OCI-LY3 (cell line): Measurements from ENCODE around the gene DIP2C.

Experiments
- H2AFZ ChIP-seq: fragments of 200-600, 300-600 bp; shearing (Covaris generic); 2 replicates; pipeline ENCODE4 v1.6.0; 2014; ENCODE audit warnings: antibody characterized with exemption, low read depth, low read length
- H3K27ac ChIP-seq: fragments of 200-600, 300-600 bp; sonication (generic); 2 replicates; pipeline ENCODE4 v1.5.1; 2014; ENCODE audit warnings: mild to moderate bottlenecking, low read length, moderate library complexity, mixed read lengths
- H3K27me3 ChIP-seq: fragments of 200-600, 300-600 bp; sonication (generic); 2 replicates; pipeline ENCODE4 v1.6.1; 2014; ENCODE audit warnings: low read depth, low read length, mixed read lengths
- H3K36me3 ChIP-seq: fragments of 200-600, 300-600 bp; sonication (generic); replicated peaks from 2 replicates; pipeline ENCODE3; 2014; ENCODE audit warnings: low read depth, low read length, mixed read lengths
- H3K4me1 ChIP-seq: fragments of 300-600, 200-600 bp; sonication (generic); 2 replicates; pipeline ENCODE4 v1.6.1; 2014; ENCODE audit warnings: low read length, mixed read lengths
- H3K4me2 ChIP-seq: fragments of 200-600, 300-600 bp; sonication (generic); 2 replicates; pipeline ENCODE4 v1.6.1; 2014; ENCODE audit warnings: low read length, mixed read lengths
- H3K4me3 ChIP-seq: fragments of 300-600, 200-600 bp; sonication (generic); 2 replicates; pipeline ENCODE4 v1.5.1; 2014; ENCODE audit warnings: antibody characterized with exemption, mild to moderate bottlenecking, low read length, moderate library complexity
- H3K79me2 ChIP-seq: fragments of 300-600, 200-600 bp; shearing (Covaris generic); 2 replicates; pipeline ENCODE4 v1.6.1; 2014; ENCODE audit warnings: mild to moderate bottlenecking, low read length, mixed read lengths
- H3K9ac ChIP-seq: fragments of 300-600, 200-600 bp; shearing (Covaris generic); 2 replicates; pipeline ENCODE4 v1.6.0; 2014; ENCODE audit warnings: mild to moderate bottlenecking, low read length, moderate library complexity
- H3K9me3 ChIP-seq: fragments of 200-600, 300-600 bp; shearing (Covaris generic); 2 replicates; pipeline ENCODE4 v1.6.1; 2014; ENCODE audit warnings: low read length, mixed read lengths; ENCODE audit not compliant: insufficient read depth
- H4K20me1 ChIP-seq: fragments of 200-600, 300-600 bp; sonication (generic); 2 replicates; pipeline ENCODE4 v1.6.1; 2016; ENCODE audit warnings: low read length, mixed read lengths; ENCODE audit not compliant: insufficient read depth
- CTCF ChIP-seq: fragments of 200-600, 300-600 bp; sonication (generic); IDR thresholded peaks from 2 replicates; pipeline ENCODE4 v1.5.1; 2014; ENCODE audit warnings: antibody characterized with exemption, low read length, low read depth
- EZH2phosphoT487 ChIP-seq: fragments of 200-600 bp; shearing (Covaris generic); IDR thresholded peaks from 2 replicates; pipeline ENCODE4 v1.6.1; 2018; ENCODE audit warnings: antibody characterized with exemption, mixed run types, low read depth

The DIP2C gene

GRCh38 chr10:241451-241850 is 448.0 kb downstream of the DIP2C start:
- Histone ChIP-seq H3K4me1 (no peaks in the 10 kb centered on the region), H3K27ac (no peak overlapping the region), H3K4me2 (no peak overlapping the region), H3K79me2 (no peaks in the 10 kb centered on the region), H3K9ac (no peak overlapping the region), H3K4me3 (no peak overlapping the region), H2AFZ (no peak overlapping the region), H3K9me3 (no peaks in the 10 kb centered on the region), H3K27me3 (no peaks in the 10 kb centered on the region), H4K20me1 (no peaks in the 10 kb centered on the region), H3K36me3 (no peaks in the 10 kb centered on the region)
- TF ChIP-seq EZH2phosphoT487, result no peak
- TF ChIP-seq CTCF, result no peak

- H3K4me2 ChIP-seq, result no peak overlapping the region
- no peak overlapping the region for H3K4me3 ChIP-seq
- no peak overlapping the region for H3K27ac ChIP-seq
- no peaks in the 10 kb centered on the region for H4K20me1 ChIP-seq
- TF ChIP-seq EZH2phosphoT487 (no peak), CTCF (no peak)
- H2AFZ ChIP-seq, result no peak overlapping the region
- H3K9ac ChIP-seq, result no peak overlapping the region
- no peaks in the 10 kb centered on the region for H3K27me3 ChIP-seq
- no peaks in the 10 kb centered on the region for H3K9me3 ChIP-seq
- H3K79me2 ChIP-seq, result no peaks in the 10 kb centered on the region
- H3K4me1 ChIP-seq, result no peaks in the 10 kb centered on the region
- H3K36me3 ChIP-seq, result no peaks in the 10 kb centered on the region
Observed at GRCh38 chr10:239109-239508, 450.4 kb downstream of the DIP2C start.

- no peak overlapping the region for H3K4me2 ChIP-seq
- no peaks in the 10 kb centered on the region for H3K9me3 ChIP-seq
- no peaks in the 10 kb centered on the region for H3K36me3 ChIP-seq
- H2AFZ ChIP-seq, result no peak overlapping the region
- H4K20me1 ChIP-seq, result no peaks in the 10 kb centered on the region
- no peak overlapping the region for H3K4me3 ChIP-seq
- H3K9ac ChIP-seq, result no peak overlapping the region
- TF ChIP-seq EZH2phosphoT487, result no peak
- no peak for TF ChIP-seq CTCF
- no peaks in the 10 kb centered on the region for H3K79me2 ChIP-seq
- H3K27me3 ChIP-seq, result no peaks in the 10 kb centered on the region
- no peaks in the 10 kb centered on the region for H3K4me1 ChIP-seq
- H3K27ac ChIP-seq, result no peak overlapping the region
Observed at GRCh38 chr10:235915-236314, 453.6 kb downstream of the DIP2C start.

- no peaks in the 10 kb centered on the region for H3K36me3 ChIP-seq
- H3K9ac ChIP-seq, result no peak overlapping the region
- no peaks in the 10 kb centered on the region for H3K4me1 ChIP-seq
- no peaks in the 10 kb centered on the region for H3K27me3 ChIP-seq
- no peaks in the 10 kb centered on the region for H3K79me2 ChIP-seq
- H2AFZ ChIP-seq, result no peak overlapping the region
- H4K20me1 ChIP-seq, result no peaks in the 10 kb centered on the region
- H3K4me3 ChIP-seq, result no peak overlapping the region
- H3K27ac ChIP-seq, result no peak overlapping the region
- no peaks in the 10 kb centered on the region for H3K9me3 ChIP-seq
- no peak for TF ChIP-seq EZH2phosphoT487
- TF ChIP-seq CTCF, result no peak
- H3K4me2 ChIP-seq, result no peak overlapping the region
Observed at GRCh38 chr10:234708-235406, 454.6 kb downstream of the DIP2C start.
